ENCODE results near the gene SAXO2.
"Not testable (repeated sequence)": the region's sequence is repeated elsewhere in the genome, so short reads cannot be mapped to it uniquely, and the experiment has no call there.

The SAXO2 gene

DNA sequence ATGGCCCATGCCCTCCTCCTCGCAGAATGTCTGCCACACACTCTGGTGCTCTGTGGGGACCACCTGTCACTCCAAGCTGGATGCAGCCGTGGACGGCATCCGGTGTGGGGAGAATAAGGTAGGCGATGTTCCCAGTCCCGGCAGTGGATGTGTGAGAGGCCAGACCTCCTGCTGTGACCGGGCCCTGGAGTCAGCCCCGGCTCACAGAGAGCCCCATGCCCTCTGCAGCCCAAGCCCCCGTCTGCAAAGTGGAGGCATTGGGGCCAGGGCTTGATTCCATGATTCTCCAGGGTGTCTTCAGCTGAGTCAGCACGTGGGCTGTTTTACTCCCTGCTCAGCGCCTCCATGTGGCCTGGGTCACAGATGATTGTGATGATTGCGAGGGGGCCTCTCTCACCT, 54.5 kb downstream of the SAXO2 start:
- H3K4me3 ChIP-seq (ENCODE audit: low read length) = no peak overlapping the region
- no peak for TF ChIP-seq ZNF274 (IDR thresholded peaks at IDR 0.05; ENCODE audit: low read depth, low read length)

- H3K4me3 ChIP-seq (ENCODE audit: low read length) = not testable (repeated sequence)
Measured at GRCh38 chr15:82317516-82317915, 54.9 kb downstream of the SAXO2 start.

GRCh38 chr15:82318281-82318680, 55.7 kb downstream of the SAXO2 start:
- H3K4me3 ChIP-seq (ENCODE audit: low read length) = not testable (repeated sequence)

- H3K4me3 ChIP-seq (ENCODE audit: low read length) = not testable (repeated sequence)
Measured at GRCh38 chr15:82319522-82320278, 57.1 kb downstream of the SAXO2 start.

GRCh38 chr15:82320861-82321260, 58.2 kb downstream of the SAXO2 start:
- H3K4me3 ChIP-seq (ENCODE audit: low read length) = not testable (repeated sequence)

DNA sequence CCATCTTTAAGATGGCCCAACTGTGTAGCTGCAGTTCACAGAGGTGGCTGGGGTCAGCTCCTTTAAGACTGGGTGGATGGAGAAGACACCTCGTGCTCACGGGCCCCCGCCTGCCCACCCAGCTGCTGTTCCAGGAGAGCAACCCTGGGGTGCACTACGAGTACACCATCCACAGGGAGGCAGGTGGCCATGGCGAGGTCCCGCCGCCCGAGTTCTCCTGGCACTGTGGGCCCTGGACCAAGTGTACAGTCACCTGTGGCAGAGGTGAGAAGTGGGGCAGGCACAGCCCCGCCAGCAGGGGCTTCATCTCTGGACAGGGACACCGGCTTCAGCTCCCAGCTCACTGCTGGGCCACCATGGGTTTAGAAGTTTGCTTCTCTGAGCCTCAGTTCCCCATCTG, 59.9 kb downstream of the SAXO2 start:
- not testable (repeated sequence) for H3K4me3 ChIP-seq (ENCODE audit: low read length)

- not testable (repeated sequence) for H3K4me3 ChIP-seq (ENCODE audit: low read length)
Measured at GRCh38 chr15:82324831-82325230, 62.2 kb downstream of the SAXO2 start.

- H3K4me3 ChIP-seq (ENCODE audit: low read length) = not testable (repeated sequence)
Measured at GRCh38 chr15:82325646-82326045, 63.0 kb downstream of the SAXO2 start.

GRCh38 chr15:82326896-82327295, 64.3 kb downstream of the SAXO2 start:
- H3K4me3 ChIP-seq (ENCODE audit: low read length) = not testable (repeated sequence)

GRCh38 chr15:82327372-82327771, 64.8 kb downstream of the SAXO2 start:
- H3K4me3 ChIP-seq (ENCODE audit: low read length) = not testable (repeated sequence)

GRCh38 chr15:82329039-82329438, 66.4 kb downstream of the SAXO2 start:
- H3K4me3 ChIP-seq (ENCODE audit: low read length) = not testable (repeated sequence)

- H3K4me3 ChIP-seq (ENCODE audit: low read length) = not testable (repeated sequence)
Measured at GRCh38 chr15:82330921-82331320, 68.3 kb downstream of the SAXO2 start.

DNA sequence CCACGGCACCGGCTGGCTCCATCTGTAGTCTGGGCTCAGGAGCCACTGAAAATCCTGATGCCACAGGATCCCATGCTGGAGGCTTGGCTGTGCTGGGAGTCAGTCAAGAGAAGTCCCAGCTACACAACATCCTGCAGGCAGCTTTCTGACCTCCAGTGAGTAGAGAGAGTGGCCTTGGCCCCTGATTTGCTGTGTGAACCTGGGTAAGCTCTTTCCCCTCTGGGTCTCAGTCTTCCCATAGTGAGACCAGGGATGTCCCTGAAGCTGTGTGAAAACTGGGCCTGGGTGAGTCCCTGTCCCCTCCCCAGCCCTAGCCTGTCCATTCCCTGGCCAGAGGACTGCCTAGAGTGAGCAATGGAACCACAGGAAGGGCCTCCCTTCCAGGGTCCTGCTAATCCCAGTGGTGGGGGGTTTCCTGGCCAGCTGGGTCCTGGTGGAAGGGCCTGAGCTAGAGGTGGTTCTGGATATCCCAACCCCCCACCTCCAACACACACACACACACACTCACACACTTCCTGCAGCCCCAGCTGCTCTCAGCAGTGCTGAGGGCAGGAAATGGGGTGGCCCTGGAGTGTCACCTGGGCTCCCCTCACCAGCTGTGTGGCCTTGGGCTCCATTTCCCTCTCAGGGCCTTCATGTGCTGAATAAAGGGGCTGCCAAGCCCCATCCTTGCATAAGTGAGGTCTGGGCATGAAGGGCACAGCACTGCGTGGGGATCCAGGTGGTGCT, 69.1 kb downstream of the SAXO2 start:
- not testable (repeated sequence) for H3K4me3 ChIP-seq (ENCODE audit: low read length)

DNA sequence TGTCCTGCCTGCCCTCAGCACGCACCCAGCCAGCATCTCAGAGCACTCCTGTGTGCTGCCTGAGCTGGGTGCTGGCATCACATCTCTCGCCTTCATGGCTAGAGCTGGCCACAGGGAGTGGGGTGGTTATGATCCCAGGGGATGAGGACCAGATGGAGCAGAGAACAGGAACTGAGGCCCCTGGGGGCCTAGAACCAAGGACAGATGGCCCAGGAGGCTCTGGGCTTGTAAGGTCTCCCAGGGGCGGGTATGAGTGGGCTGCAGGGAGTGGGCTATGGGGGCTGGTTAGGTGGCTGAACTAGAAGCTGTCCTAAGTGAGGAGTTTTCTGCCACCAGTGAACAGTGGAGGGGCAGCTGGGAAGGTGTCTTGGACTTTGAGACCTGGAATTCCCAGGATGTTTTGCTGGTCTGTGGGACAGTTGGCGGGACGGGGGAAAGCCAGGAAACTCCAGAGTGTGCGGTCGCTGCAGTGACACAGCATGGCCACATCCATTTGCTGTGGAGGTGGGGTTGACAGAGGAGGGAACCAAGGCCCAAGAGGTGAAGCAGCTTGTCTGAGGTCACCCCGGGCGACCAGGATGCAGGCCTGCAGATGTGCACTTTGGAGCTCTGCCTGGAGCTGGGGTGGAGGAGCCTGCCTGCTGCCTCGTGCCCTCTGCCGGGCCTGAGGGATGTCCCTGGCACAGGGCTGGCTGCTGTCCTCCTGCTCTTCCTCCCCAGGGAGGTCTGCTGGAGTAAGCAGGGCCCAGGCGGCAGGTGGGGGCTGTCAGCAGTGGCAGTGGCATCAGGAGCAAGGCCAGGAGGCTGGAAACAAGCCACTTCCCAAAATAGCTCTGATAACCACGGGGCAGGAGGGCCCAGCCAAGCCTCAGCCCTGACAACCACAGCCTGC, 70.3 kb downstream of the SAXO2 start:
- not testable (repeated sequence) for H3K4me3 ChIP-seq (ENCODE audit: low read length)

GRCh38 chr15:82333603-82334553, 71.3 kb downstream of the SAXO2 start:
- not testable (repeated sequence) for H3K4me3 ChIP-seq (ENCODE audit: low read length)

Data from GM08714 (cell line).